Activated CD8-positive, alpha-beta T cell treated with anti-CD3 and anti-CD28 coated beads, Interleukin-2, amount 10 ng/mL, durations not matched to agents 7 days and 5 days (primary cell): ENCODE data around the gene EMC10. TPM values are rescaled to one million over a fixed set of nuclear protein-coding genes. Genes with fewer than 3 reads are reported as not detected.
"Not testable (repeated sequence)": the region's sequence is repeated elsewhere in the genome, so short reads cannot be mapped to it uniquely, and the experiment has no call there.

Experiments used
- ATAC-seq: fragments of 150-1000 bp; cut with Tn5 transposase; one replicate; pipeline ENCODE4 v1.10.0; 2021; ENCODE audit warnings: moderate library complexity
- CTCF ChIA-PET: fragments of 350-600 bp; sonication (Branson Sonifier 250); formaldehyde crosslinking; loops from one replicate; lab custom pipeline; 2021; ENCODE audit warnings: antibody characterized with exemption; lab: Charles Lee
- POLR2A ChIA-PET: fragments of 350-600 bp; sonication (Branson Sonifier 250); formaldehyde crosslinking; loops from one replicate; lab custom pipeline; 2021; ENCODE audit warnings: antibody characterized with exemption; lab: Charles Lee
- DNase-seq: peaks from one replicate; pipeline ENCODE4 v3.0.0-alpha.2; 2020
- H3K27ac Mint-ChIP-seq: one replicate; pipeline ENCODE4 v1.8.0; 2021; ENCODE audit warnings: mild to moderate bottlenecking, mixed read lengths
- H3K27me3 Mint-ChIP-seq: one replicate; pipeline ENCODE4 v1.8.0; 2021; ENCODE audit warnings: low read depth, mixed read lengths
- H3K36me3 Mint-ChIP-seq: one replicate; pipeline ENCODE4 v1.8.0; 2021; ENCODE audit warnings: low read depth, mixed read lengths
- H3K4me1 Mint-ChIP-seq: one replicate; pipeline ENCODE4 v1.8.0; 2021; ENCODE audit warnings: low read depth, mixed read lengths
- H3K4me3 Mint-ChIP-seq: one replicate; pipeline ENCODE4 v1.8.0; 2021; ENCODE audit warnings: mild to moderate bottlenecking, mixed read lengths
- H3K9me3 Mint-ChIP-seq: one replicate; pipeline ENCODE4 v1.8.0; 2022; ENCODE audit warnings: mixed read lengths; ENCODE audit not compliant: insufficient read depth
- total RNA-seq, 2 experiments: library from RNA; stranded (reverse); gene quantifications; one replicate each; pipeline ENCODE4 v1.2.3, GENCODE V29; 2021

The EMC10 gene
- total RNA-seq, 2 experiments from 2014 or later: 54.8 to 56.9 TPM

DNA sequence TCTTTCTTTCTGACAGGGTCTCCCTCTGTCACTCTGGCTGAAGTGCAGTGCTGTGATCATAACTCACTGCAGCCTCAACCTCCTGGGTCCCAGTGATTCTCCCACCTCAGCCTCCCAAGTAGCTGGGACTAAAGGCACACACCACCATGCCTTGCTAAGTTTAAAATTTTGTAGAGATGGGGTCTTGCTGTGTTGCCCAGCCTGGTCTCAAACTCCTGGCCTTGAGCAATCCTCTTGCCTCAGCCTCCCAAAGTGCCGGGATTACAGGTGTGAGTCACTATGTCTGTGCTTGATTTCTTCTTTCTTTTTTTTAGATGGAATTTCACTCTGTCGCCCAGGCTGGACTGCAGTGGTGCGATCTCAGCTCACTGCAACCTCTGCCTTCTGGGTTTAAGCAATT is 51.7 kb downstream of the EMC10 start:
- POLR2A ChIA-PET, DNase-seq, H3K27me3 Mint-ChIP-seq, ATAC-seq, H3K4me1 Mint-ChIP-seq, H3K27ac Mint-ChIP-seq, H3K9me3 Mint-ChIP-seq, H3K36me3 Mint-ChIP-seq, H3K4me3 Mint-ChIP-seq: not testable (repeated sequence)
- CTCF ChIA-PET: interaction anchor here (1.3 kb wide), 1 partner anchor 10 kb away, joined by 5 read pairs; no protein-coding TSS in a partner anchor

DNA sequence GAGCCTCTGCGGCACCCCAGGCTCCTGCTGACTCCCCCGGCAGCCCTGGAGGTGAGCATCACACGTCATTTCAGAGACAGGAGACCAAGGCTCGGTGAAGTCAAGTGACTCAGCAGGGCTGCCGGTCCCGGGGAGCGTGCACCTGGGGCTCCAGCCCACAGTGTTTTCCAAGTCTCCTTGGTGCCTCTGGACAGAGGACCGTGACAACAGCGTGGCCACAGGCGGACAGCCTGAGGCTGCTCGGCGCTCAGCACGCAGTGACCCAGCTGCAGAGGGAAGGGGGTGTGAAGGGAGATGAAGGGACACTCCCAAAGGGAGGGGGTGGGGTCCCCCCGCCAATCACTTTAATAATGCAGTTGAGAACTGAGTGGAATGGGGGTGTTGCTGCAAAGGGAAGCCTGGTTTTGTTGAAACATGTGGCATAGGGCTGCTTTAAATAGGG is 54.9 kb downstream of the EMC10 start:
- ATAC-seq (no peak), DNase-seq (no peak)
- Mint-ChIP-seq H3K27ac (no peak overlapping the region), H3K4me1 (no peaks in the 10 kb centered on the region), H3K36me3 (no peaks in the 10 kb centered on the region), H3K4me3 (no peak overlapping the region), H3K9me3 (no peaks in the 10 kb centered on the region), H3K27me3 (peaks cover 3% of the 10 kb centered on the region)
- ChIA-PET CTCF (no interaction called here), POLR2A (no interaction called here)

GRCh38 chr19:50532952-50533351 is 56.6 kb downstream of the EMC10 start:
- Mint-ChIP-seq H3K9me3 (no peaks in the 10 kb centered on the region), H3K4me3 (no peak overlapping the region), H3K4me1 (no peaks in the 10 kb centered on the region), H3K36me3 (no peaks in the 10 kb centered on the region), H3K27ac (no peak overlapping the region), H3K27me3 (peaks cover 3% of the 10 kb centered on the region)
- ATAC-seq (no peak), DNase-seq (no peak)
- CTCF ChIA-PET: interaction anchor here (6.9 kb wide), 1 partner anchor 24 kb away, joined by 58 read pairs; no protein-coding TSS in a partner anchor
- POLR2A ChIA-PET: no interaction called here

- Mint-ChIP-seq H3K27ac (no peak overlapping the region), H3K4me1 (no peaks in the 10 kb centered on the region), H3K36me3 (no peaks in the 10 kb centered on the region), H3K9me3 (no peaks in the 10 kb centered on the region), H3K4me3 (no peak overlapping the region), H3K27me3 (peaks cover 3% of the 10 kb centered on the region)
- ATAC-seq: no peak
- POLR2A ChIA-PET: no interaction called here
- DNase-seq: no peak
- CTCF ChIA-PET: interaction anchor here (6.9 kb wide), 1 partner anchor 23 kb away, joined by 58 read pairs; no protein-coding TSS in a partner anchor
Measured at GRCh38 chr19:50534478-50534877, 58.2 kb downstream of the EMC10 start.

DNA sequence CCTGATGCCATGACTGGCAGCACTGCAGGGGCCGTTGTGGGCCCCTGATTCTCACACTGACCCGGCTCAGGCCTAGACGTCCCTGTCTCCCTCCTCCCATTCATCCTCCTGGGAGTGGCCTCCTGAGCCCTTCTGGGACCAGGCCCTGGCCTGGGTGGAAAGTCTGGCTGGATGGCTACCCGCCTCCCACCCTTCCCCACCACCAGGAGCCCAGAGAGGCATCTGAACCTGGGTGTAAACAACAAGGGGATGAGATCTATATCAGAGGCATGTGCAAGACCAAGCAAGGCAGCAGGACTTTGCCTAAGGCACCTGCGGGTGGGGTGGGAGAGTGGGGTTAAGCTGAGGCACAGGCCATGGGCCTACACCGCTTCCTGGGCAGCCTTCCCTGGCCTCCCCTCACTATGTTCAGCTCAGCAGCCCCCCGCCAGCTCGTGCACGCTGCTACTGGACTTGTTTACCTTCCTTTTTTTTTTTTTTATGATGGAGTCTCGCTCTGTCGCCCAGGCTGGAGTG is 59.4 kb downstream of the EMC10 start:
- no peaks in the 10 kb centered on the region for H3K36me3 Mint-ChIP-seq
- ChIA-PET CTCF (interaction anchor here (6.9 kb wide), 1 partner anchor 22 kb away, joined by 58 read pairs; no protein-coding TSS in a partner anchor), POLR2A (no interaction called here)
- DNase-seq: no peak
- H3K4me1 Mint-ChIP-seq: no peaks in the 10 kb centered on the region
- no peak for ATAC-seq
- no peak overlapping the region for H3K27ac Mint-ChIP-seq
- H3K9me3 Mint-ChIP-seq: no peaks in the 10 kb centered on the region
- peaks cover 3% of the 10 kb centered on the region for H3K27me3 Mint-ChIP-seq
- H3K4me3 Mint-ChIP-seq: no peak overlapping the region

DNA sequence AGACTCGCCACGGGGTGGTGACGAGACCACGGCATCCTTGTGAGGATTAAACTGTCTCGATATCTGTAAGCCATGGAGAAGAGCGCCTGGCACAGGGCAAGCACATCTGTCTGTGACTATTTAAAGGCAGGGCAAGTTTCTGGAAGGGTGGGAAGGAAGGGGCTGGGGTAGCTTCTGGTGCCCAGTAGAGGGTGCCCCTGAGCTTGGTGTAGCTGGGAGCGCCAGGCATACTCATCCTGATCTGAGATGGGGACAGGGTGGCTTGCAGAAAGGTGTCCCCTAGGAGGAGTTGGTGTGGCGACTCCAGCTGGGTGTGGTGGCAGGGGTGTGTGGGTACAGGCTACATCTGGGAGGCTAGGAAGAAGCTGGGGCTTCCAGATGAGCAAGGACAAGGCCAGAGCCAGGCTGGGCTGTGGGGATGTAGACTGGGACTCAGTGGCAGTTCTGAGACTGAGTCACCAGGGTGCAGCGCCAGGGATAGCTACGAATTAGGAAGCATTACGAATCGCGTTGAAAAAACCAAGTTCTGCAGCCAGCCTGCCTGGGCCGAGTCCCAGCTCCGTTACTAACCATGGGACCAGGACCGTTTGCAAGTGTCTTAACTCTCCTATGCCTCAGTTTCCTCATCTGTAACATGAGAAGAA is 60.5 kb downstream of the EMC10 start:
- ATAC-seq (no peak), DNase-seq (no peak)
- CTCF ChIA-PET: interaction anchor here (0.6 to 6.9 kb wide), 10 partner anchors 13 to 383 kb away, joined by 3 to 58 read pairs (median 4); no protein-coding TSS in a partner anchor
- Mint-ChIP-seq H3K4me3 (no peak overlapping the region), H3K27me3 (peaks cover 3% of the 10 kb centered on the region), H3K27ac (no peak overlapping the region), H3K36me3 (no peaks in the 10 kb centered on the region), H3K9me3 (no peaks in the 10 kb centered on the region), H3K4me1 (no peaks in the 10 kb centered on the region)
- POLR2A ChIA-PET: interaction anchor here (1.0 kb wide), 1 partner anchor 33 kb away, joined by 3 read pairs; no protein-coding TSS in a partner anchor

DNA sequence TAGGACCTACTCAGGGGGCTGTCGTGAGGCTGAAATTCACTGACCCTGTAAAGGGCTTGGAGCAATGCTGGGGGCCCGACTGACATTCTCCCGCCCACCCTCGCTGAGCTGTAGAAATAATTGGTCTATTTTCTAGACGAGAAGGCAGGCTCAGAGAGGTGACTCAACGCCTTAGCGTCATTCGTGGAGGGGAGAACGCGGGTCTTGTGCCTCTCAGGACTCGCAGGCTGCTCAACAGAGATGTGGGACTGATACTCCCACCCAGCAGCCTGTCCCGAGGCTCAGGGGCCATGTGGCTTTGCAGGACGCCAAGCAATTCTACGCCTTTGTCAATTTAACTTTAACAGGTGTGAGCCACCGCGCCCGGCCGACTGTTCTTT is 61.0 kb downstream of the EMC10 start:
- H3K4me3 Mint-ChIP-seq: no peak overlapping the region
- no peak overlapping the region for H3K27ac Mint-ChIP-seq
- H3K9me3 Mint-ChIP-seq: no peaks in the 10 kb centered on the region
- ATAC-seq (no peak), DNase-seq (no peak)
- ChIA-PET CTCF (interaction anchor here (0.8 to 6.9 kb wide), 14 partner anchors 9 to 385 kb away, joined by 3 to 58 read pairs (median 4); no protein-coding TSS in a partner anchor), POLR2A (interaction anchor here (1.0 kb wide), 1 partner anchor 33 kb away, joined by 3 read pairs; no protein-coding TSS in a partner anchor)
- H3K4me1 Mint-ChIP-seq: no peaks in the 10 kb centered on the region
- H3K36me3 Mint-ChIP-seq: no peaks in the 10 kb centered on the region
- peaks cover 2% of the 10 kb centered on the region for H3K27me3 Mint-ChIP-seq

DNA sequence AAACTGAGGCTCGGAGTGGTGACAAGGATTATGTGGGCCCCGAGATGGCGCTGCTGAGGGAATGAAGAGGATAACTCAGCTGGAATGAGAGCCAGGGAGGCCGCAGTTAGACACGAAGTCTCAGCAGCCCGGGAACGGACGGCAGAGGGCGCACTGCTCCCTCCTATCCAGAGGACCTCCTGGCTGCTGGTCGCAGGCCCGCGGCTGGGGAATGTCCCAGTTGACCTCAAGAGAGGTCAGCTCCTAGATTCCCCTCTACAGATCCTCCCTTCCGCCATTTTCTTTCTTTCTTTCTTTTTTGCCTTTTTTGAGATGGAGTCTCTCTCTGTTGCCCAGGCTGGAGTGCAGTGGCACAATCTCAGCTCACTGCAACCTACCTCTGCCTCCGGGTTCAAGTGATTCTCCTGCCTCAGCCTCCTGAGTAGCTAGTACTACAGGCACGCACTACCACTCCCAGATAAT is 61.5 kb downstream of the EMC10 start:
- H3K4me3 Mint-ChIP-seq: no peak overlapping the region
- H3K36me3 Mint-ChIP-seq: no peaks in the 10 kb centered on the region
- no peaks in the 10 kb centered on the region for H3K9me3 Mint-ChIP-seq
- no peaks in the 10 kb centered on the region for H3K4me1 Mint-ChIP-seq
- CTCF ChIA-PET: interaction anchor here (0.8 to 6.9 kb wide), 19 partner anchors 9 to 384 kb away, joined by 3 to 58 read pairs (median 3); partner anchors contain the start of gene JOSD2
- ATAC-seq (peak; percentile 65), DNase-seq (peak; percentile 72)
- H3K27ac Mint-ChIP-seq: no peak overlapping the region
- no peaks in the 10 kb centered on the region for H3K27me3 Mint-ChIP-seq
- POLR2A ChIA-PET: interaction anchor here (1.0 kb wide), 1 partner anchor 32 kb away, joined by 3 read pairs; no protein-coding TSS in a partner anchor

Other genes starting within 250 kb of the EMC10 start
- gene KCNC3, start 147.1 kb upstream of the EMC10 start, total RNA-seq: under 1 TPM; 0.39 to 0.47 TPM
- 1 to 10 TPM in 1 of 2 experiments, under 1 TPM in 1; 0.73 to 1.2 TPM for gene NAPSA, start 110.9 kb upstream of the EMC10 start, total RNA-seq
- 10 to 100 TPM; 56.4 to 64.1 TPM for gene NR1H2, start 100.0 kb upstream of the EMC10 start, total RNA-seq
- 100 to 1,000 TPM; 163 to 181 TPM for gene POLD1, start 92.2 kb upstream of the EMC10 start, total RNA-seq
- under 1 TPM; 0.52 to 0.84 TPM for gene SPIB, start 57.6 kb upstream of the EMC10 start, total RNA-seq
- gene MYBPC2, start 43.6 kb upstream of the EMC10 start, total RNA-seq: not detected
- under 1 TPM in 1 of 2 experiments, not detected in 1; 0.29 TPM for gene GARIN5A, start 341 bp downstream of the EMC10 start, total RNA-seq
- 10 to 100 TPM; 49.8 to 51.3 TPM for gene JOSD2, start 34.7 kb downstream of the EMC10 start, total RNA-seq
- not detected for gene ASPDH, start 37.4 kb downstream of the EMC10 start, total RNA-seq
- not detected for gene LRRC4B, start 91.9 kb downstream of the EMC10 start, total RNA-seq
- gene SYT3, start 163.4 kb downstream of the EMC10 start, total RNA-seq: not detected
- not detected for gene C19orf81, start 172.9 kb downstream of the EMC10 start, total RNA-seq
- not detected for gene SHANK1, start 243.3 kb downstream of the EMC10 start, total RNA-seq
- gene CLEC11A, start 246.9 kb downstream of the EMC10 start, total RNA-seq: 1 to 10 TPM; 1.4 to 2.3 TPM